Stimulated activated CD8-positive, alpha-beta memory T cell treated with anti-CD3 and anti-CD28 coated beads, Interleukin-7, amount 100 ng/mL, for 4 hours (primary cell): ENCODE results near the gene CDH2.

ENCODE experiments used
- DNase-seq, 2 donors: peaks; one replicate each; pipeline ENCODE4 v3.0.0-alpha.2; 2020; ENCODE audit warnings: low read depth in 2 of 2

The CDH2 gene

GRCh38 chr18:28168725-28169124, 8.2 kb downstream of the CDH2 start:
- no peak for DNase-seq

- no peak for DNase-seq
These were observed 9.0 kb downstream of the CDH2 start for GRCh38 chr18:28167835-28168349.

DNA sequence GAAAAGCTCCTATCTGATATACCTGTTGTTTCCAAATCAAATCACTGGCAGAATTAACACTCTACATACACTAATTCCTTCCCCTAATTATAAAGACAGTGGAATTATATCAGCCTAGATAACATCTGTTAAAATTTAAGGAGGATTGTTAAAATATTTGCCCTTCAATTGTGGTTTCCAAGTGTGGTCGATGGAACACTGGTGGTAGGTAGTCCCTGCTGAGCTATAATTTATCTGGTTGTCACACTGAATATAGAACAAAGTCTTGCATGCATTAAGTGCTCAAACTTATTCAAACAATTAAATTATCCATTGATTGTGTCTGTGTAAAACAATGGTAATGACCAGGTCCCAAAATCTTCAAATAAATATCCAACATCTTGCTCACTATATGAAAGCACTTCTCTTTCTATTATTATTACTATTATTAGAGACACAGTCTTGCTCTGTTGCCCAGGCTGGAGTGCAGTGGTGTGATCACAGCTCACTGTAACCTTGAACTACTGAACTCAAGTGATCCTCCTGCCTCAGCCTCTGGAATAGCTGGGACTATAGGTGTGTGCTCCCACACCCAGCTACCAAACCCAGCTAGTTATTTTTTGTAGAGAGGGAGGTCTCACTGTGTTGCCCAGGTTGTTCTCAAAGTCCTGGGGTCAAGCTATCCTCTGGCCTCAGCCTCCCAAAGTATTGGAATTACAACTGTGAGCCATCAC, 12.0 kb downstream of the CDH2 start:
- no peak for DNase-seq

- no peak for DNase-seq
These were observed 13.6 kb downstream of the CDH2 start for GRCh38 chr18:28163201-28163775.

GRCh38 chr18:28161608-28162599, 15.0 kb downstream of the CDH2 start:
- no peak for DNase-seq

- no peak for DNase-seq
These were observed 17.9 kb downstream of the CDH2 start for GRCh38 chr18:28159055-28159454.

DNA sequence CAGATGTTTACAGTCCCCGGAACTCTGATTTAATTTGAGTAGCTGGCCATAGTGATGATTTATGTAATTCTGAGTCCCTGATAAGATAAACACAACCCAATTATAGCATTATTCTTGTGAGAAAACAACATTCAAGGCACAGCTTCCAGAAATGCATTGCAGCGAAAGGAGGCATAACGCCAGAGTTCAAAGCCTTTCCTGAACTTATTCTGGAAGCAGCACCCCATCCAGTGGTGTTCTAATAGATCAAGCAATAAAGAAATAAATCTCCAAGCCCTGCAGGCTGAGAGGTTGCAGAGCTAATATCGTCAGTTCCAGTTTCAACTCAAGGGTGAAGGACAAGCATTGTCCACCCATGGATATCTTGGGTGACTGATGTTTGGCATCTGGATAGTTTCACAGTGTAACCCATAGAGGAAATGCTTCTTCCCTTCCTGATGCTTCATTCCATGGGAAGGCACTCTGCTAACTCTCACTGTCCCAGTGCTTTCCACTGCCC, 18.8 kb downstream of the CDH2 start:
- DNase-seq, result no peak

GRCh38 chr18:28153485-28154065, 23.4 kb downstream of the CDH2 start:
- DNase-seq, result no peak

DNA sequence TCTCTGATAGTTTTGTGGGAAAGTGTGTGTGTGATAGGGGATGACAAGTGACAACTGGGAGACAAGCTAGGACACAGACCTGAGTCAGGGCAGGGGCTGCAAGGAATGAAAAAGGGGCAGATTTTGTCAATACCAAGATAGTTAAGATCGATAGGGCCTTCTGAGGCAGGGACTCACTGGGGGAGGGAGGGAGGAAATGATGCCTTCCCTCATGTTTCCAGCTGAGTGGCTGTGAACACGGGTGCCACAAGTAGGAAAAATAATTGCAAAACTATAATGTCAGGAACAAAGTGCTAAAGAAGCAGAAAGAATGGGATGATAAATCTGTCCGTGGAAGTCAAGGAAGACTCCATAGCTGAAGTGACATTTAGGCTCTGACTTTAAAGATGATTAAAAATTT, 24.2 kb downstream of the CDH2 start:
- DNase-seq, result no peak

DNA sequence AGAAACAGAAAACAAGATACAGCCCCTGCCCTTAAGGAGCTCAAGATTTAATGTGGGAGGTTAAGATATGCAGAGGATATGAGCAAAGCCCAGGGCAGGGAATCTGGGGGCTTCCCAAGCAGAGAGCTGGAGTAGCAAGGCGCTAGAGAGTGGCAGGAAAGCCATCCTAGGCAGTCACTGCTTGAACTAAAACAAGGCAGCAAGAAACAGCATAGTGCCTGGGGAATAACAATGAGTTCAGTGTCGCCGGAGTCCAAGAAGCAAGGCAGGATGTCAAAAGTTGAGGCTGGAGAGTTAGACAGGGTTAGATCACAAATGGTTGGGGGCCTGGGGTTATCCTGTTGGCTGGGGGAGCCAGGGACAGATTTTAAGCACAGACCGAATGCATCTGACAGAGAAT, 24.6 kb downstream of the CDH2 start:
- no peak for DNase-seq

DNA sequence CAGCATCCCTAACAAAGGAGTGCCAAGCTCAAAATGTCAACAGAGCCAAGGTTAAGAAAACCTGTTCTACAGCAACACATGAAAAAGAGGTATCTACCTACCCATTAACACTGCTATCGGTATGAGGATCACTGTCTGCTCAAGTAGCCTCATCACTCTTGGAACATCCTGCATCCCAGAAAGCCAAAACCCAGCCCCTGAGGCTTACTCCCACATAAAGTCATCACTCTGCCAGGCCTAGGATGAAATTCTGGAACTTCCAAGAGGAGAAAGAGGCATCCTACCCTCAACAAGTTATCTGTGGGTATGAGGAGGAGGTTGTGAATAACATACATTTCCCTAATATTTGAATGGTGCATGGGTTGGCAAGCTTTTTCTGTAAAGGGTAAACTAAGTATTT, 25.5 kb downstream of the CDH2 start:
- no peak for DNase-seq

DNA sequence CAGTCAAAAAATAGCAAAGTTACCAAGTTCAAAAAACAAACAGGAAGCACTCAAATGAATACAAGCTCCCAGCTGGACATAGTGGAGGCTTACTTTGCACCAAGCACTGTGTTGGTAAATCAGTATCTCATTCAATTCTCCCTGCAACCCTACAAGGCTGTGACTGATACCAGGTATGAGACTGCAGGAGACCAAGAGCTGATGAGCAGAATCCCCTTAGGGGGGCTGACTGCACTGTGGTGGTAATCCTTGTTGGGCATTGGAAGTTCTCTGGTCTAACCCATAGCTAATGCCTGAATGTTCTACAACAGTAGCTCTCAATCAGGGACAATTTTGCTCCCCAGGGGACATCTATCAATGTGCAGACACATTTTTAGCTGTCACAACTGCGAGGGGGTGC, 26.0 kb downstream of the CDH2 start:
- DNase-seq, result no peak

- no peak for DNase-seq
These were observed 27.0 kb downstream of the CDH2 start for GRCh38 chr18:28149810-28150420.

- no peak for DNase-seq
These were observed 29.2 kb downstream of the CDH2 start for GRCh38 chr18:28147674-28148171.

DNA sequence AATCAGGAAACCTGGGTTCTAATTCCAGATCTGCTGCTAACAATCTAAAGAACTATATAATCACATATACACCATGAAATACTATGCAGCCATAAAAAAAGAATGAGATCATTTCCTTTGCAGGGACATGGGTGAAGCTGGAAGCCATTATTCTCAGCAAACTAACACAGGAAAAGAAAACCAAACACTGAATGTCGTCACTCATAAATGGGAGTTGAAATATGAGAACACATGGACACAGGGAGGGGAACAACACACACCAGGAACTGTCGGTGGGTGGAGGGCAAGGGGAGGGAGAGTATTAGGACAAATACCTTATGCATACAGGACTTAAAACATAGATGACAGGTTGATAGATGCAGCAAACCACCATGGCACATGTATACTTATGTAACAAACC, 33.2 kb downstream of the CDH2 start:
- no peak for DNase-seq

DNA sequence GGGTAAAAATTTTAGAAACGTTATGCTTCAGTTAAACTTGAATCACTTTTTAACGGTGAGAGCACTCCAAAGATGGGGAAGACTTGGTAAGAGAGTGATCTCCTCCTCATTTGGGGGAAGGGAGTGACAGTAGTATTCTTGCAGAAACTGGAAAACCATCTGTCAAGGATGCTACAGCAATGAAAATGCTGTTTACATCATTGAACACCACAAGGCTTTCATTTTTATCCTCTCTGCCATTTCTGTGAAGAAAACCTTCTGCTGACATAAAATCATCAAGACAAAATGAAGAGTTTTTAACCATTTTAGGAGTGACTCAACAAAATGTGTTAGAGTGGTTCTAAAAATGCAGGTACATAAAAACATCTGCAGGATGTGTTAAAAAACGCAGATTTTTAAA, 38.1 kb downstream of the CDH2 start:
- no peak for DNase-seq

- DNase-seq, result no peak
These were observed 40.9 kb downstream of the CDH2 start for GRCh38 chr18:28136071-28136470.

DNA sequence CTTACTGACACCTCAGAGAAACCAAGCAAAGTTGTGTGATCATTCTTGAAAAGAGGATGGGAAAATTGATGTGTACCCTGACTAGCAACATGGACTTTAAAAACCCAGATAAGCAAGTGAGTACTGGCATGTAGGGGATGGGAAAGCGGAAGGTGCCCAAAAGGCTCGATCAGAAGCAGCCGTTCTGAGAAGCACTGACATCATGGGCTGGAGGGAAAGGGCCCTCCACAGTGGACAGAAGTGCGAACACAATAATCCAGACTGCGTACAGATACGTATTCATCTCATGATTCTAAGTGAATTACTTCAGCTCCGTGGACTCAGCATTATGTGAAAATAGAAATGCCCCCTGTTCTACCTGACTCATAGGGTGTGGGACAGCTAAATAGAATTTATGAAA, 42.2 kb downstream of the CDH2 start:
- no peak for DNase-seq

- no peak for DNase-seq
These were observed 44.8 kb downstream of the CDH2 start for GRCh38 chr18:28132084-28132483.

DNA sequence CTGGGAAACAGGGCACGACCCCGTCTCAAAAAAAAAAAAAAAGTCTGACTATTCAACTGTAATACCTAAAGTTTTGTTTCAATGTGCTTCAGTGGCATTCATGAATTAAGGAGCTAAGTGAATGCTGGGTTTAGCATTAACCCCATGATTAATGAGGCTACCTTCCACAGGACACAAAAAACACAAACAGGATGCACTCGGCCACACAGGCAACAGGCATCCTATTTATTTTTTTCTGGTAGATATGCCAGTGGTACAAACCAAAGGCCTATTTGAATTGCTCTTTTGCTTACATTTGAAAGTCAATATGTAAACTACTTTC, 48.3 kb downstream of the CDH2 start:
- DNase-seq, result no peak
